Esophagus squamous epithelium (tissue), 4 donors: ENCODE measurements around the gene CDYL.

Experiments
- POLR2A ChIP-seq, 4 donors: fragments of 450-650 bp; IDR thresholded peaks; one replicate each; pipeline ENCODE4 v1.6.1; 2017; ENCODE audit warnings: antibody characterized with exemption in 4 of 4, mild to moderate bottlenecking in 4 of 4, moderate library complexity in 3 of 4
- TF ChIP-seq, protein P1 (sequence below), 6 experiments: fragments of 450-650 bp in 4 of 6; fragments of 200-600 bp in 2 of 6; sonication (generic) in 2 of 6; IDR thresholded peaks; one replicate each; pipeline ENCODE4 v1.5.1; 2016 to 2019; ENCODE audit warnings: antibody characterized with exemption in 6 of 6, mild to moderate bottlenecking in 4 of 6, moderate library complexity in 4 of 6

DNA sequence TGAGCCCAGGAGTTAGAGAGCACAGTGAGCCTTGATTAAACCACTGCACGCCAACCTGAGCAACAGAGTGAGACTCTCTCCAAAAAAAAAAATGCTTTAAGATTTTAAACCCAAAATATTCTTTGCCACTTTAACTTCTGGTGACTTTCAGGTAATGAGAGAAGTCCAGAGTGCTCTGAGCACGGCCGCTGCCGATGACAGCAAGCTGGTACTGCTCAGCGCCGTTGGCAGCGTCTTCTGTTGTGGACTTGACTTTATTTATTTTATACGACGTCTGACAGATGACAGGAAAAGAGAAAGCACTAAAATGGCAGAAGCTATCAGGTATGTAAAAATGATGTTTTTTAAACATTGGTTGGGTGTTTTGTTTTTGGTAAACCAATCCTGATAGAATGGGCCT lies 161.2 kb downstream of the CDYL start:
- no peak for TF ChIP-seq POLR2A (IDR thresholded peaks at IDR 0.05)
- TF ChIP-seq, protein P1, sequence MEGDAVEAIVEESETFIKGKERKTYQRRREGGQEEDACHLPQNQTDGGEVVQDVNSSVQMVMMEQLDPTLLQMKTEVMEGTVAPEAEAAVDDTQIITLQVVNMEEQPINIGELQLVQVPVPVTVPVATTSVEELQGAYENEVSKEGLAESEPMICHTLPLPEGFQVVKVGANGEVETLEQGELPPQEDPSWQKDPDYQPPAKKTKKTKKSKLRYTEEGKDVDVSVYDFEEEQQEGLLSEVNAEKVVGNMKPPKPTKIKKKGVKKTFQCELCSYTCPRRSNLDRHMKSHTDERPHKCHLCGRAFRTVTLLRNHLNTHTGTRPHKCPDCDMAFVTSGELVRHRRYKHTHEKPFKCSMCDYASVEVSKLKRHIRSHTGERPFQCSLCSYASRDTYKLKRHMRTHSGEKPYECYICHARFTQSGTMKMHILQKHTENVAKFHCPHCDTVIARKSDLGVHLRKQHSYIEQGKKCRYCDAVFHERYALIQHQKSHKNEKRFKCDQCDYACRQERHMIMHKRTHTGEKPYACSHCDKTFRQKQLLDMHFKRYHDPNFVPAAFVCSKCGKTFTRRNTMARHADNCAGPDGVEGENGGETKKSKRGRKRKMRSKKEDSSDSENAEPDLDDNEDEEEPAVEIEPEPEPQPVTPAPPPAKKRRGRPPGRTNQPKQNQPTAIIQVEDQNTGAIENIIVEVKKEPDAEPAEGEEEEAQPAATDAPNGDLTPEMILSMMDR (IDR thresholded peaks at IDR 0.05): no peak
